SK-N-SH (cell line): Measurements from ENCODE around the gene BCAT1. TPM values are rescaled to one million over a fixed set of nuclear protein-coding genes. Genes with fewer than 3 reads are reported as not detected.

Source experiments
- CTCF ChIA-PET: fragments of 300-600, 350-600 bp; formaldehyde crosslinking; extraction: SDS; loops from one replicate; lab custom pipeline; 2021; lab: Yijun Ruan, JAX
- POLR2A ChIA-PET: fragments of 350-600 bp; sonication (Branson Sonifier 250); formaldehyde crosslinking; extraction: SDS; loops from one replicate; lab custom pipeline; 2020; ENCODE audit warnings: antibody characterized with exemption, inconsistent platforms; lab: Yijun Ruan, JAX
- DNase-seq: peaks from one replicate; pipeline ENCODE4 v3.0.0; 2012
- H2AFZ ChIP-seq: fragments of 200-600 bp; sonication (generic); 2 replicates; pipeline ENCODE4 v1.8.1; 2016; ENCODE audit warnings: antibody characterized with exemption, mild to moderate bottlenecking, low read depth
- H3F3A ChIP-seq: fragments of 200-600 bp; sonication (generic); replicated peaks from 2 replicates; pipeline ENCODE3; 2016; ENCODE audit warnings: antibody characterized with exemption, mild to moderate bottlenecking; ENCODE audit not compliant: insufficient read depth
- H3K27ac ChIP-seq, 2 experiments: fragments of 200-500 bp in 1 of 2; fragments of 200-600 bp in 1 of 2; sonication (Bioruptor generic) in 1 of 2; sonication (generic), shearing (Covaris generic) in 1 of 2; 2 replicates each; pipeline versions ENCODE4 v1.5.1 to v1.6.1; 2014 to 2016; ENCODE audit warnings: low read depth in 2 of 2, inconsistent platforms in 1 of 2, low read length in 1 of 2, mild to moderate bottlenecking in 1 of 2, mixed read lengths in 1 of 2
- H3K27me3 ChIP-seq: fragments of 200-600 bp; sonication (generic), shearing (Covaris generic); 2 replicates; pipeline ENCODE4 v1.6.1; 2016; ENCODE audit warnings: mixed run types; ENCODE audit not compliant: insufficient read depth
- H3K36me3 ChIP-seq, 2 experiments: fragments of 200-500 bp in 1 of 2; fragments of 200-600 bp in 1 of 2; sonication (Bioruptor generic) in 1 of 2; sonication (generic) in 1 of 2; replicated peaks in 1 of 2; 2 replicates each; pipeline versions ENCODE3 to v1.5.1; 2014 to 2016; ENCODE audit warnings: low read length in 1 of 2, mild to moderate bottlenecking in 1 of 2; ENCODE audit not compliant: insufficient read depth in 2 of 2, control insufficient read depth in 1 of 2
- H3K4me1 ChIP-seq, 2 experiments: fragments of 200-500 bp in 1 of 2; fragments of 200-600 bp in 1 of 2; sonication (Bioruptor generic) in 1 of 2; sonication (generic), shearing (Covaris generic) in 1 of 2; 2 replicates each; pipeline versions ENCODE4 v1.5.1 to v1.6.1; 2014 to 2016; ENCODE audit warnings: low read depth in 1 of 2, low read length in 1 of 2, mixed run types in 1 of 2; ENCODE audit not compliant: insufficient read depth in 2 of 2, control insufficient read depth in 1 of 2
- H3K4me2 ChIP-seq: fragments of 200-600 bp; sonication (generic), shearing (Covaris generic); 2 replicates; pipeline ENCODE4 v1.6.1; 2017; ENCODE audit warnings: mixed run types
- H3K4me3 ChIP-seq, 2 experiments: fragments of 200-500 bp in 1 of 2; fragments of 200-600 bp in 1 of 2; sonication (Bioruptor generic) in 1 of 2; sonication (generic), shearing (Covaris generic) in 1 of 2; 2 replicates each; pipeline versions ENCODE4 v1.5.1 to v1.8.1; 2014 to 2016; ENCODE audit warnings: low read depth in 2 of 2, inconsistent platforms in 1 of 2, low read length in 1 of 2, mild to moderate bottlenecking in 1 of 2, mixed read lengths in 1 of 2, moderate library complexity in 1 of 2
- H3K79me2 ChIP-seq: fragments of 200-600 bp; sonication (generic); 2 replicates; pipeline ENCODE4 v1.8.1; 2017; ENCODE audit warnings: mild to moderate bottlenecking; ENCODE audit not compliant: insufficient read depth
- H3K9ac ChIP-seq: fragments of 200-600 bp; sonication (generic); 2 replicates; pipeline ENCODE4 v1.6.1; 2017; ENCODE audit warnings: mixed run types
- H3K9me2 ChIP-seq: fragments of 200-600 bp; sonication (generic); 2 replicates; pipeline ENCODE4 v1.6.1; 2017; ENCODE audit warnings: mixed run types
- H3K9me3 ChIP-seq: fragments of 200-600 bp; sonication (generic); 2 replicates; pipeline ENCODE4 v1.6.1; 2017; ENCODE audit warnings: mixed run types, mild to moderate bottlenecking, moderate library complexity
- H4K20me1 ChIP-seq: fragments of 200-600 bp; sonication (generic); 2 replicates; pipeline ENCODE4 v1.6.1; 2017; ENCODE audit warnings: mild to moderate bottlenecking, mixed run types; ENCODE audit not compliant: insufficient read depth
- EP300 ChIP-seq, 2 experiments: IDR thresholded peaks; 2 replicates each; pipeline versions ENCODE4 v1.4.0 to v1.6.1; 2012; ENCODE audit warnings: borderline replicate concordance in 1 of 2, low read depth in 1 of 2, low read length in 1 of 2
- EZH2phosphoT487 ChIP-seq: fragments of 200-600 bp; sonication (generic); IDR thresholded peaks from 2 replicates; pipeline ENCODE4 v1.6.1; 2017; ENCODE audit warnings: low read depth, mixed run types, mild to moderate bottlenecking, antibody characterized with exemption, moderate library complexity, borderline replicate concordance
- FOSL2 ChIP-seq: IDR thresholded peaks from 2 replicates; pipeline ENCODE4 v1.4.0; 2012; ENCODE audit warnings: low read depth, mild to moderate bottlenecking, moderate library complexity, borderline replicate concordance
- GABPA ChIP-seq: IDR thresholded peaks from 2 replicates; pipeline ENCODE4 v1.4.0; 2012; ENCODE audit warnings: low read depth, mild to moderate bottlenecking
- JUND ChIP-seq: IDR thresholded peaks from 2 replicates; pipeline ENCODE4 v1.4.0; 2012
- MAX ChIP-seq: IDR thresholded peaks from 2 replicates; pipeline ENCODE4 v1.4.0; 2012; ENCODE audit warnings: low read depth
- MXI1 ChIP-seq: IDR thresholded peaks from 2 replicates; pipeline ENCODE4 v1.6.1; 2012; ENCODE audit warnings: mild to moderate bottlenecking, low read depth, low read length, improper control_type of control experiment
- PBX3 ChIP-seq: IDR thresholded peaks from 2 replicates; pipeline ENCODE4; 2012
- RAD21 ChIP-seq: IDR thresholded peaks from 2 replicates; pipeline ENCODE4 v1.6.1; 2012; ENCODE audit warnings: mild to moderate bottlenecking, low read length
- RCOR1 ChIP-seq: fragments of 150-350 bp; IDR thresholded peaks from 2 replicates; pipeline ENCODE4 v1.6.1; 2017; ENCODE audit warnings: antibody characterized with exemption, low read length
- SIN3A ChIP-seq: IDR thresholded peaks from 2 replicates; pipeline ENCODE4 v1.6.1; 2012; ENCODE audit warnings: low read depth, mild to moderate bottlenecking, low read length, moderate library complexity, borderline replicate concordance
- SMC3 ChIP-seq: IDR thresholded peaks from 2 replicates; pipeline ENCODE4 v1.6.1; 2012; ENCODE audit warnings: low read depth, low read length, improper control_type of control experiment
- YY1 ChIP-seq: IDR thresholded peaks from 2 replicates; pipeline ENCODE4 v1.4.0; 2012; ENCODE audit warnings: low read depth, mild to moderate bottlenecking
- ZBTB33 ChIP-seq: IDR thresholded peaks from 2 replicates; pipeline ENCODE4 v1.4.0; 2012; ENCODE audit warnings: low read depth, borderline replicate concordance
- WGBS: methylation state at CpG from one replicate; pipeline ENCODE4 v1.1.6; 2017; ENCODE audit warnings: low lambda C conversion rate; 5-methylcytosine and 5-hydroxymethylcytosine counted together
- polyA plus RNA-seq, 3 experiments: library from polyadenylated mRNA; depleted of rRNA; stranded (reverse); fragments of >200 nt; gene quantifications; 2 replicates each; pipeline ENCODE4 v1.2.3, GENCODE V29; 2012
- TF ChIP-seq, protein P1 (sequence below): IDR thresholded peaks from 2 replicates; pipeline ENCODE4 v1.6.1; 2012; ENCODE audit warnings: mild to moderate bottlenecking, low read depth, low read length, moderate library complexity

The BCAT1 gene
- polyA plus RNA-seq, 1 of the 3 experiments (the other 2 are of a cell fraction), result 7.7 TPM

DNA sequence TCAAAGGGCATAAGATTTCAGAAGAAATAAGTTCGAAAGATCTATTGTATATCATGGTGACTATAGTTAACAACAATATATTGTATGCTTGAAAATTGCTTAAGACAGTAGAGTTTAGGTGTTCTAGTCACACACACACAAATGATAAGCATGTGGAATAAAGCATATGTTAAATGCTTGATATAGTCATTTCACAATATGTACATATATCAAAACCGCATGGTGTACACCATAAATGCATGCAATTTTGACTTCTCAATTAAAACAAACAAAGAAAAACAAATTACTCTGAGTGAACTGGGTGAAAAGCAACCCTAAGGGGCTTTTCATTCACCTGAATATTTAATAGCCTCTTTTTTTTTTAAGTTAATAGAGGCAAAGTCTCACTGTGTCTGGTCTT lies 40.3 kb upstream of the BCAT1 start (continued):
- no peak for TF ChIP-seq EP300 (IDR thresholded peaks at IDR 0.05; ENCODE audit: borderline replicate concordance in 1 of 2, low read depth in 1 of 2, low read length in 1 of 2)
- no peak for TF ChIP-seq MXI1
- TF ChIP-seq PBX3, result no peak

DNA sequence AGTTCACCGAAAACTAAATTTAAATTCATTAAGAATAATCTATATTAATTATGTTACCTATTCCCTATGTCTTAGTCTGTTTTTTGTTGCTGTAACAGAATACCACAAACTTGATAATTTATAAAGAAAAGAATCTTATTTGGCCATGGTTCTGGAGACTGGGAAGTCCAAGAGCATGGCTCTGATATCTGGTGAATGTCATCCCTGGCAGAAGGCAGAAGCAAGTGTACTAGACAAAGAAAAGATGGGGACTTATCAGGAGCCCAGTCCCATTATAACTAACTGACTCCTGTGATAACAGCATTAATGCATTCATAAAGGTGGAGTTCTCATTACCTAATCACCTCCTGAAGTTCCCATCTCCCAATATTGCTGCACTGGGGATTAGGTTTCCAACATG lies 33.3 kb upstream of the BCAT1 start:
- H3K79me2 ChIP-seq, result no peaks in the 10 kb centered on the region
- no peaks in the 10 kb centered on the region for H3F3A ChIP-seq
- H3K27ac ChIP-seq, result no peak overlapping the region
- no peaks in the 10 kb centered on the region for H3K9me2 ChIP-seq
- POLR2A ChIA-PET, result no interaction called here
- H3K4me1 ChIP-seq, result no peaks in the 10 kb centered on the region
- no peak overlapping the region for H2AFZ ChIP-seq
- CTCF ChIA-PET, result interaction anchor here (1.0 to 1.4 kb wide), 2 partner anchors 9 to 406 kb away, joined by 3 read pairs; no protein-coding TSS in a partner anchor
- H3K9ac ChIP-seq, result no peak overlapping the region
- no peaks in the 10 kb centered on the region for H3K27me3 ChIP-seq
- H4K20me1 ChIP-seq, result no peaks in the 10 kb centered on the region
- no peak overlapping the region for H3K4me2 ChIP-seq
- H3K4me3 ChIP-seq, result no peak overlapping the region
- no peak for TF ChIP-seq FOSL2
- TF ChIP-seq RCOR1, result no peak
- no peak for TF ChIP-seq MAX
- TF ChIP-seq SIN3A, result no peak
- no peak for TF ChIP-seq ZBTB33
- TF ChIP-seq EZH2phosphoT487, result no peak
- no peak for TF ChIP-seq RAD21
- no peaks in the 10 kb centered on the region for H3K36me3 ChIP-seq
- 74% methylated on average over 1 of the region's 1 CpG for WGBS
- DNase-seq, result no peak
- H3K9me3 ChIP-seq, result no peaks in the 10 kb centered on the region

GRCh38 chr12:24979976-24980730 lies 31.3 kb upstream of the BCAT1 start:
- Histone ChIP-seq H3K4me2 (no peak overlapping the region), H3F3A (no peaks in the 10 kb centered on the region), H4K20me1 (no peaks in the 10 kb centered on the region), H3K27me3 (no peaks in the 10 kb centered on the region), H3K9me2 (no peaks in the 10 kb centered on the region), H3K4me3 (no peak overlapping the region), H3K4me1 (peaks cover 0 to 4% of the 10 kb centered on the region in 2 experiments; a peak in 1 of 4 replicates), H3K79me2 (no peaks in the 10 kb centered on the region), H3K27ac (no peak overlapping the region), H3K9me3 (no peaks in the 10 kb centered on the region), H3K36me3 (no peaks in the 10 kb centered on the region), H3K9ac (no peak overlapping the region), H2AFZ (no peak overlapping the region)
- no peak for TF ChIP-seq EZH2phosphoT487
- TF ChIP-seq, protein P1, sequence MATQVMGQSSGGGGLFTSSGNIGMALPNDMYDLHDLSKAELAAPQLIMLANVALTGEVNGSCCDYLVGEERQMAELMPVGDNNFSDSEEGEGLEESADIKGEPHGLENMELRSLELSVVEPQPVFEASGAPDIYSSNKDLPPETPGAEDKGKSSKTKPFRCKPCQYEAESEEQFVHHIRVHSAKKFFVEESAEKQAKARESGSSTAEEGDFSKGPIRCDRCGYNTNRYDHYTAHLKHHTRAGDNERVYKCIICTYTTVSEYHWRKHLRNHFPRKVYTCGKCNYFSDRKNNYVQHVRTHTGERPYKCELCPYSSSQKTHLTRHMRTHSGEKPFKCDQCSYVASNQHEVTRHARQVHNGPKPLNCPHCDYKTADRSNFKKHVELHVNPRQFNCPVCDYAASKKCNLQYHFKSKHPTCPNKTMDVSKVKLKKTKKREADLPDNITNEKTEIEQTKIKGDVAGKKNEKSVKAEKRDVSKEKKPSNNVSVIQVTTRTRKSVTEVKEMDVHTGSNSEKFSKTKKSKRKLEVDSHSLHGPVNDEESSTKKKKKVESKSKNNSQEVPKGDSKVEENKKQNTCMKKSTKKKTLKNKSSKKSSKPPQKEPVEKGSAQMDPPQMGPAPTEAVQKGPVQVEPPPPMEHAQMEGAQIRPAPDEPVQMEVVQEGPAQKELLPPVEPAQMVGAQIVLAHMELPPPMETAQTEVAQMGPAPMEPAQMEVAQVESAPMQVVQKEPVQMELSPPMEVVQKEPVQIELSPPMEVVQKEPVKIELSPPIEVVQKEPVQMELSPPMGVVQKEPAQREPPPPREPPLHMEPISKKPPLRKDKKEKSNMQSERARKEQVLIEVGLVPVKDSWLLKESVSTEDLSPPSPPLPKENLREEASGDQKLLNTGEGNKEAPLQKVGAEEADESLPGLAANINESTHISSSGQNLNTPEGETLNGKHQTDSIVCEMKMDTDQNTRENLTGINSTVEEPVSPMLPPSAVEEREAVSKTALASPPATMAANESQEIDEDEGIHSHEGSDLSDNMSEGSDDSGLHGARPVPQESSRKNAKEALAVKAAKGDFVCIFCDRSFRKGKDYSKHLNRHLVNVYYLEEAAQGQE, result no peak
- TF ChIP-seq RAD21, result no peak
- no peak for TF ChIP-seq SMC3
- no peak for TF ChIP-seq JUND
- TF ChIP-seq MXI1, result no peak
- TF ChIP-seq GABPA, result no peak
- TF ChIP-seq YY1, result no peak
- CTCF ChIA-PET, result interaction anchor here (1.1 to 1.5 kb wide), 3 partner anchors 11 to 128 kb away, joined by 3 to 8 read pairs (median 3); no protein-coding TSS in a partner anchor
- DNase-seq, result no peak
- POLR2A ChIA-PET, result no interaction called here
- WGBS, result 80% methylated on average over 8 of the region's 8 CpGs
